C4-2B (cell line): ENCODE data around the gene GRIN3B.

Experiments
- H3K27ac ChIP-seq: fragments of 450-650 bp; 2 replicates; pipeline ENCODE4 v1.5.1; 2017
- ZFX ChIP-seq: fragments of 450-650 bp; IDR thresholded peaks from 2 replicates; pipeline ENCODE4 v1.6.1; 2017
- TF ChIP-seq, protein P1 (sequence below): fragments of 450-650 bp; conservative IDR thresholded peaks from 2 replicates; pipeline ENCODE4 v1.5.1; 2017; ENCODE audit warnings: mild to moderate bottlenecking

Gene GRIN3B

DNA sequence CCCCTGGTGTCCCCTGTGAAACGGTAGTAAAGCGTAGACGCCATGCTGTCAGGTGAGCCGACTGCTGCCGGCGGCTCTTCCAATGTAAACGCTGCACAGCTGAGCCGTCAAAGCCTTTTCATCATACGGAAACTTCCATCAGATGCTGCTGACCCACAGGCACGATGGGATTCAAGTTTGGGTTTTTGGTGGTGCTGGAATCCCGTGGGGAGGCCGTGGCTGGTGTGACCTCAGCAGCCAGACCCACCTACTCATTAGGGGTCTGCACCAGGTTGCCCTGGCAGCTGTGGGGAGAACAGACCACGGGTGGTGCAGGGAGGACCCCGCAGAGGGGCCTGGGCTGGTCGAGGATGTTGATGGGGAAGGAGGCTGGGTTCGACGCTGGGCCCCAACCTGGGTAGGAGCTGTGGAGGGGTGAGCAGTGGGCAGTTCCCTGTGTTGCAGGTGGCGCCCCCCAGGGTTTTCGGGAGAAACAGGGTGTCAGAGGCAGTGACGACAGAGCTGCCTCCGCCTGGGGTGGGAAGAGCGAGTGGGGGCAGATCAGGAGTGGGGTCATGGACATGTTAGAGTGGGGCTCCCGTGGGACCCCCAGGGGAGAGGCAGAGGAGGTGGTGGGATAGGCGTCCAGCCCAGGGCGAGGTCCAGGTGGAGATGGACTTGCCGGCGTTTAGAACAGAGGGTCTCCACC is 6.6 kb downstream of the GRIN3B start:
- no peak for TF ChIP-seq ZFX
- TF ChIP-seq, protein P1, sequence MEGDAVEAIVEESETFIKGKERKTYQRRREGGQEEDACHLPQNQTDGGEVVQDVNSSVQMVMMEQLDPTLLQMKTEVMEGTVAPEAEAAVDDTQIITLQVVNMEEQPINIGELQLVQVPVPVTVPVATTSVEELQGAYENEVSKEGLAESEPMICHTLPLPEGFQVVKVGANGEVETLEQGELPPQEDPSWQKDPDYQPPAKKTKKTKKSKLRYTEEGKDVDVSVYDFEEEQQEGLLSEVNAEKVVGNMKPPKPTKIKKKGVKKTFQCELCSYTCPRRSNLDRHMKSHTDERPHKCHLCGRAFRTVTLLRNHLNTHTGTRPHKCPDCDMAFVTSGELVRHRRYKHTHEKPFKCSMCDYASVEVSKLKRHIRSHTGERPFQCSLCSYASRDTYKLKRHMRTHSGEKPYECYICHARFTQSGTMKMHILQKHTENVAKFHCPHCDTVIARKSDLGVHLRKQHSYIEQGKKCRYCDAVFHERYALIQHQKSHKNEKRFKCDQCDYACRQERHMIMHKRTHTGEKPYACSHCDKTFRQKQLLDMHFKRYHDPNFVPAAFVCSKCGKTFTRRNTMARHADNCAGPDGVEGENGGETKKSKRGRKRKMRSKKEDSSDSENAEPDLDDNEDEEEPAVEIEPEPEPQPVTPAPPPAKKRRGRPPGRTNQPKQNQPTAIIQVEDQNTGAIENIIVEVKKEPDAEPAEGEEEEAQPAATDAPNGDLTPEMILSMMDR = no peak

DNA sequence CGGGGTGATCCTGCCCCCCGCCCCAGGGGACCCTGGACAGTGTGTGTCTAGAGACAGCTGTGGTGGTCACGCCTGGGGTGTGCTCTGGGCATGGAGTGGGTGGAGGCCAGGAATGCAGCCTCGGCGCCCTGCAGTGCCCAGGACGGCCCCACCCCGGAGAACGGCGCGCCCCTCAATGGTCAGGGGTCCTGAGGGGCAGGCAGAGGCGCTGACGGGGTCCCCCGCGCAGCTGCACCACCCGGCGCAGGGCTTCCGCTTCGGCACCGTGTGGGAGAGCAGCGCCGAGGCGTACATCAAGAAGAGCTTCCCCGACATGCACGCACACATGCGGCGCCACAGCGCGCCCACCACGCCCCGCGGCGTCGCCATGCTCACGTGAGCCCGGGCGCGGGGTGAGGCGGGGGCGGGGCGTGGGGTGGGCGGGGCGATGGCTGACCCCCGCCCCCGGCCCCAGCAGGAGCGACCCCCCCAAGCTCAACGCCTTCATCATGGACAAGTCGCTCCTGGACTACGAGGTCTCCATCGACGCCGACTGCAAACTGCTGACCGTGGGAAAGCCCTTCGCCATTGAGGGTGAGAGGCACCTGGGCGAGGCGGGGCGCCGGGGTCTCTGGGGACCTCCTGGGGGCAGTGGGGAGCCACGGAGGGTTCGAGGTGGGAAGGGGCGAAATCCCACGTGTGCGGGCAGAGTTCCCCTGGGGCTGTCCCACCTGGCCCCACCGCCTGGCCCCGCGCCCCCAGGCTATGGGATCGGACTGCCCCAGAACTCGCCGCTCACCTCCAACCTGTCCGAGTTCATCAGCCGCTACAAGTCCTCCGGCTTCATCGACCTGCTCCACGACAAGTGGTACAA is 7.4 kb downstream of the GRIN3B start:
- no peak overlapping the region for H3K27ac ChIP-seq
- TF ChIP-seq, protein P1 = no peak
- TF ChIP-seq ZFX = no peak

More for the DNA sequence above, 6.6 kb downstream of the GRIN3B start:
- no peak overlapping the region for H3K27ac ChIP-seq

DNA sequence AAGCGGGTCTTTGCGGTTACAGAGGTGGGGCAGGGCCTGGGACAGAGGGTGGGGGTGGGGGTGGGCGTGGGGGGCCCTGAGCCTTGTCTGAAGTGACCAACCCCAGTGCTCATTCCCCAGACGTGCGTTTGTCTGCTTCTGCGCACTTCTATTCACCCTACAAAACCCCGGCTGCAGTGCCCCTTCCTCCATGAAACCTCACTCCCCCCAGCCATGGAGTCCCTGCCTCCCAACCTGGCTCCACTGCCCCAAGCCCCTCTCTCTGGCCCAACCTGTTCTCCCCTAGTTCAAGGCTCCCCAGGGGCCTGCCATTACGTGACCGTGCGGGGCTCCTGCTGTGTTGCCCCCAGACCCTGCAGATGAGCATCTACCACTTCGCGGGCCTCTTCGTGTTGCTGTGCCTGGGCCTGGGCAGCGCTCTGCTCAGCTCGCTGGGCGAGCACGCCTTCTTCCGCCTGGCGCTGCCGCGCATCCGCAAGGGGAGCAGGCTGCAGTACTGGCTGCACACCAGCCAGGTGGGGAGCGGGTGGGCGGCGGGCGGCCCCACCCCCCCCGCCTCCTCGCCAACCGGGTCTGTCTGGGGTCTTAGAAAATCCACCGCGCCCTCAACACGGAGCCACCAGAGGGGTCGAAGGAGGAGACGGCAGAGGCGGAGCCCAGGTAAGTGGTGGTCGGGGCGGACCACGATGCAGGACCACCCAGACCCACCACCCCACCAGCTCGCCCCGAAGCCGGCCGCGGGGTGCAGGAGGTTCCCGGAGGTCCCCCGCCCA is 8.2 kb downstream of the GRIN3B start:
- H3K27ac ChIP-seq = no peak overlapping the region
- TF ChIP-seq, protein P1 = no peak
- no peak for TF ChIP-seq ZFX

DNA sequence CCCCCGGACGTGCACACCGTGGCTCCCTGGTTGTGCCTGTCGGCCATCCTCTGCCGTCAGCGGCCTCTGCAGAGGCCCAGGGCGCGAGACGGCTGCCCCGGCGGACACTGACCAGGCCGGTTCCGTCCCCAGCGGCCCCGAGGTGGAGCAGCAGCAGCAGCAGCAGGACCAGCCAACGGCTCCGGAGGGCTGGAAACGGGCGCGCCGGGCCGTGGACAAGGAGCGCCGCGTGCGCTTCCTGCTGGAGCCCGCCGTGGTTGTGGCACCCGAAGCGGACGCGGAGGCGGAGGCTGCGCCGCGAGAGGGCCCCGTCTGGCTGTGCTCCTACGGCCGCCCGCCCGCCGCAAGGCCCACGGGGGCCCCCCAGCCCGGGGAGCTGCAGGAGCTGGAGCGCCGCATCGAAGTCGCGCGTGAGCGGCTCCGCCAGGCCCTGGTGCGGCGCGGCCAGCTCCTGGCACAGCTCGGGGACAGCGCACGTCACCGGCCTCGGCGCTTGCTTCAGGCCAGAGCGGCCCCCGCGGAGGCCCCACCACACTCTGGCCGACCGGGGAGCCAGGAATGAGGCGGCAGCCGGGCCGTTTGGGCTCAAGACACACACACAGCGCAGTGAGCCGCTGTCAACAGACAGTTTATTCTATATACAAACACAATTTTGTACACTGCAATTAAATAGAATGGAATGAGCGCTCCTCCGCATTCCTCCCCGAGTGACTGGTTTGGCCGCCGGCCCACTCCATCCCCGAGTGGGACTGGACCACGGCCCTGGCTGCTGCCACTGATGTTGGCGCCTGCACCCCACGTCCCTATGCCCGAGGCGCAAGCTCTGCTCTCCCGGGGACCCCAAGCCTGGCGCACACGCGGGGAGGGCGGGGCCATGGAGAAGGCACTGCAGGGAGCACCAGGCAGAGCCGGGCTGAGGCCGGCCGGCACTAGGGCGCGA is 9.1 kb downstream of the GRIN3B start:
- TF ChIP-seq, protein P1 = no peak
- no peak for TF ChIP-seq ZFX
- no peak overlapping the region for H3K27ac ChIP-seq

DNA sequence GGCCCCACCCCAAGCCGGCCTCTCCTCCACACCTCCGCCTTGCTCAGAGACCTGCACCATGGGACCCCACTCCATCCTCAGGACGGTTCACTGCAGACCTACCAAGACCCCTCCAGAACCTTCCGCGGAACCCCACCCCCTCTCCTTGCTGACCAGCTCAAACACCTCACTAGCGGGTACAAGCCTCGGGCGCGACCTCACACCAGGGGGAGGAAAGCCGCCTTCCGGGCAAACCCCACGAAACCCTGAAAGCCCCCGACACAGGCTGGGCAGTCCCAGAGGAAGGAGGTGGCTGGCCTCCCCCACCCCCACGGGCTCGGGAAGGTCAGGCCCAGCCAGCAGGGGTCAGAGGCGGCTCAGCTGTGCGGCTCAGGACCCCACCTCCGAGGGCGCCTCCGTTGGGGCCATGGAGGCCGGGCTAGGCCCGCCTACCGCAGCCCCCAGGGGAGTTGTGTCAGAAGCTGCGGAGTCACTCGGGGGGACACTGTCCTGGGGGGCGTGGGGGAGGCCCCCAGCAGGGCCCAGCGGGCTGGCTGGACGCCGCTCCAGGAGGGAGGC is 9.8 kb downstream of the GRIN3B start:
- TF ChIP-seq, protein P1 = no peak
- TF ChIP-seq ZFX = no peak
- no peak overlapping the region for H3K27ac ChIP-seq
